ENCODE measurements around the gene PALLD. TPM values are rescaled to one million over a fixed set of nuclear protein-coding genes. Genes with fewer than 3 reads are reported as not detected.

Gene PALLD
- total RNA-seq, 2 donors from 2014 or later, result 705 to 752 TPM

GRCh38 chr4:168553714-168554370 is 57.0 kb downstream of the PALLD start:
- DNase-seq (ENCODE audit: low spot score) (no peak), ATAC-seq (ENCODE audit: insufficient number of reproducible peaks, low FRiP score, low read depth) (no peak)
- H3K27ac ChIP-seq, result no peak overlapping the region
- no peaks in the 10 kb centered on the region for H3K9me3 ChIP-seq
- no peak for TF ChIP-seq CTCF (IDR thresholded peaks at IDR 0.05)
- no peaks in the 10 kb centered on the region for H3K4me1 ChIP-seq (ENCODE audit: control insufficient read depth in 1 of 2, low read depth in 2 of 2)
- no peaks in the 10 kb centered on the region for H3K27me3 ChIP-seq (replicated peaks; ENCODE audit: insufficient read depth)
- no peak overlapping the region for H3K4me3 ChIP-seq
- no peaks in the 10 kb centered on the region for H3K36me3 ChIP-seq

GRCh38 chr4:168555437-168555836 is 58.6 kb downstream of the PALLD start:
- H3K9me3 ChIP-seq, result no peaks in the 10 kb centered on the region
- DNase-seq (ENCODE audit: low spot score) (no peak), ATAC-seq (ENCODE audit: insufficient number of reproducible peaks, low FRiP score, low read depth) (no peak)
- no peaks in the 10 kb centered on the region for H3K36me3 ChIP-seq
- H3K27ac ChIP-seq, result no peak overlapping the region
- H3K4me1 ChIP-seq (ENCODE audit: control insufficient read depth in 1 of 2, low read depth in 2 of 2), result peaks cover 0 to 9% of the 10 kb centered on the region in 2 donors
- no peaks in the 10 kb centered on the region for H3K27me3 ChIP-seq (replicated peaks; ENCODE audit: insufficient read depth)
- no peak for TF ChIP-seq CTCF (IDR thresholded peaks at IDR 0.05)
- H3K4me3 ChIP-seq, result no peak overlapping the region

GRCh38 chr4:168557658-168558057 is 60.8 kb downstream of the PALLD start:
- no peak for ATAC-seq (ENCODE audit: insufficient number of reproducible peaks, low FRiP score, low read depth)
- no peak overlapping the region for H3K27ac ChIP-seq
- H3K4me1 ChIP-seq (ENCODE audit: control insufficient read depth in 1 of 2, low read depth in 2 of 2), result peaks cover 0 to 14% of the 10 kb centered on the region in 2 donors
- no peaks in the 10 kb centered on the region for H3K36me3 ChIP-seq
- TF ChIP-seq CTCF (IDR thresholded peaks at IDR 0.05), result no peak
- H3K27me3 ChIP-seq (replicated peaks; ENCODE audit: insufficient read depth), result no peaks in the 10 kb centered on the region
- no peak overlapping the region for H3K4me3 ChIP-seq
- no peaks in the 10 kb centered on the region for H3K9me3 ChIP-seq
- DNase-seq (ENCODE audit: low spot score), result no peak

- no peak overlapping the region for H3K4me3 ChIP-seq
- no peak for ATAC-seq (ENCODE audit: insufficient number of reproducible peaks, low FRiP score, low read depth)
- H3K9me3 ChIP-seq, result no peaks in the 10 kb centered on the region
- DNase-seq (ENCODE audit: low spot score), result no peak
- H3K36me3 ChIP-seq, result no peaks in the 10 kb centered on the region
- H3K27me3 ChIP-seq (replicated peaks; ENCODE audit: insufficient read depth), result no peaks in the 10 kb centered on the region
- no peak for TF ChIP-seq CTCF (IDR thresholded peaks at IDR 0.05)
- peaks cover 0 to 14% of the 10 kb centered on the region in 2 donors for H3K4me1 ChIP-seq (ENCODE audit: control insufficient read depth in 1 of 2, low read depth in 2 of 2)
- H3K27ac ChIP-seq, result no peak overlapping the region
Observed at GRCh38 chr4:168558599-168558998, 61.7 kb downstream of the PALLD start.

GRCh38 chr4:168560184-168561180 is 63.6 kb downstream of the PALLD start:
- no peak for TF ChIP-seq CTCF (IDR thresholded peaks at IDR 0.05)
- H3K27ac ChIP-seq, result no peak overlapping the region
- no peaks in the 10 kb centered on the region for H3K9me3 ChIP-seq
- H3K4me3 ChIP-seq, result no peak overlapping the region
- H3K36me3 ChIP-seq, result no peaks in the 10 kb centered on the region
- H3K4me1 ChIP-seq (ENCODE audit: control insufficient read depth in 1 of 2, low read depth in 2 of 2), result peaks cover 0 to 14% of the 10 kb centered on the region in 2 donors
- ATAC-seq (ENCODE audit: insufficient number of reproducible peaks, low FRiP score, low read depth), result no peak
- DNase-seq (ENCODE audit: low spot score), result no peak
- no peaks in the 10 kb centered on the region for H3K27me3 ChIP-seq (replicated peaks; ENCODE audit: insufficient read depth)
